CD4-positive, alpha-beta T cell treated with Interleukin-17A for 1 hour (primary cell): ENCODE results near the gene RENBP.

Experiments used
- DNase-seq: peaks from one replicate; pipeline ENCODE4 v3.0.0-alpha.2; 2020

The RENBP gene

GRCh38 chrX:153944140-153944799 lies at the start of gene RENBP:
RENBP (minus strand) TSS chrX:153944643; CDS start chrX:153944610, 33 bp downstream.
- peak; percentile 35 for DNase-seq

DNA sequence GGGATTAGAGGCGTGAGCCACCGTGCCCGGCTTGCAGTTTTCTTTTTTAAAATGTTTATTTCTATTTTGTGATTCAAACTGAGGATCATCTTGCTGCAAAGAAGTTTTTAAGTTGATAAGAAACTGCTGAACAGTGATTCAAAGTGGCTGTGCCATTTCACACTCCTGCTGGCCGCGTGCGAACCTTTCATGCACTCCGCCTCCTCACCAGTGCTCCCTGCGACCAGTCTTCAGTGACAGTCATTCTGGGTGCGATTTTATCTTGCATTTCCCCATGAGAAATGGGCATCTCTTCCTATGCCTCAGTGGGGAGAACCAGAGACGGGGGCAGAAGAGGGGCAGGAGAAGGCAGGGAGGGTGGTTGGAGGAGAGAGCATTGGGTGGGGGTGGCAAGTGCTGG lies 49.5 kb upstream of the RENBP start:
- no peak for DNase-seq

DNA sequence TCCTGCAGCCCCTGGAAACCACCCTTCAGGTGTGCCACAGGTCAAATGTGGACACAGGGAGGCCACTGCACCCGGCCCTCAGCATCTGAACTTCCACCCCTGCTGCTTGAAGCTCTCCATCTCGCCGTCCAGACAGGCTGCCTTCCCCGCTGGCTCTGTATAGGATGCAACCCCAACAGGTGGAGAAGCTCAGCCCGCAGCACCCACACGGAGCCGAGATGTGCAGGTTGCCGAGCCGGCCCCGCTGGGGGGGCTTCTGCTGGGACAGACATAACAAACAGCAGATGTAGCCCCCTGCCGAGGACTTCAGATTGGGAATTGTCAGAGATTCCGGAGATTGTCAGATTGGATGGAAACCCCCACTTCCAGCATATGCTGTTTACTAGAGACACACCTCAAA lies 48.6 kb upstream of the RENBP start:
- DNase-seq: no peak

- no peak for DNase-seq
Observed at GRCh38 chrX:153992180-153992579, 47.7 kb upstream of the RENBP start.

DNA sequence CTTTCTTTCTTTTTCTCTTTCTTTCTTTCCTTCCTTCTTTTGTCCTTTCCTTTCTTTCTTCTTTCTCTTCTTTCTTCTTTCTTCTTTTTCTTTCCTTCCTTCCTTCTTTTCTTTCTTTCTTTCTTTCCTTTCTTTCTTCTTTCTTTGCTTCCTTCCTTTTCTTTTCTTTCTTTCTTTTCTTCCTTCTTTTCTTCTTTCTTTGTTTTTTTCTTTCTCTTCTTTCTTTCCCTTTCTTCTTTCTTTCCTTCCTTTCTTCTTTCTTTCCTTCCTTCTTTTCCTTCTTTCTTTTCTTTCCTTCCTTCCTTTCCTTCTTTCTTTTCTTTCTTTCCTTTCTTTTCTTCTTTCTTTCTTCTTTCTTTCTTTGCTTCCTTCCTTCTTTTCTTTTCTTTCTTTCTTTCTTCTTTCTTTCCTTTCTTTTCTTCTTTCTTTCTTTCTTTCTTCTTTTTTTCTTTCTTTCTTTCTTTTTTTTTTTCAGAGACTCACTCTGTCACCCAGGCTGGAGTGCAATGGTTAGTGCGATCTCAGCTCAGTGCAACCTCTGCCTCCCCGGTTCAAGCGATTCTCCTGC lies 46.7 kb upstream of the RENBP start:
- DNase-seq: no peak

DNA sequence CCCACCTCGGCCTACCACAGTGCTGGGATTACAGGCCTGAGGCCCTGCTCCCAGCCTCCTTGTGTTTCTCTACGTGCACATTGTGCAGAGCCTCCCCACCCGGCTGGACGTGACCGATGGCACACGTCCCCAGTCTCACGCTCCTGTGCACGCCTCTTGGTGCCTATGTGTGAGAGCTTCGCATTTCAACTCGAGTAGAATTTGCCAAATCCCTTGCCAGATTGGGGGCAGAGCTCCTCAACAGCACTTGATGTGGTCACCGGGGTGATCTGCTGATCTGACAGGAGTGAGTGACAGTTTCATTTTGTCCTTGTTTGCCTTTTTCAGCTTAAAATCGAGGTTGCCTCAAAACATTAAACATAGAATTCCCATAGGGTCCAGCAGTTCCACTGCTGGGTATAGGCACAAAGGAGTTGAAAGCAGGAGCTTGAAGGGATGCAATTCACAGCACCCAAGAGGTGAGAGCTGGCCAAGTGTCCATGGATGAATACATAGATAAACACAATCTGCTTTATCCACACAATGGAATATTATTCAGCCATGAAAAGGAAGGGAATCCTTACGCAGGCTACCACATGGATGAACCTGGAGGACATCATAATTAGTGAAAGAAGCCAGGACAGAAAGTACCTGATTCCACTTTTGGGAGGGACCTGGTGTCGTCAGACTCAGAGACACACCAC lies 45.7 kb upstream of the RENBP start:
- DNase-seq: no peak

DNA sequence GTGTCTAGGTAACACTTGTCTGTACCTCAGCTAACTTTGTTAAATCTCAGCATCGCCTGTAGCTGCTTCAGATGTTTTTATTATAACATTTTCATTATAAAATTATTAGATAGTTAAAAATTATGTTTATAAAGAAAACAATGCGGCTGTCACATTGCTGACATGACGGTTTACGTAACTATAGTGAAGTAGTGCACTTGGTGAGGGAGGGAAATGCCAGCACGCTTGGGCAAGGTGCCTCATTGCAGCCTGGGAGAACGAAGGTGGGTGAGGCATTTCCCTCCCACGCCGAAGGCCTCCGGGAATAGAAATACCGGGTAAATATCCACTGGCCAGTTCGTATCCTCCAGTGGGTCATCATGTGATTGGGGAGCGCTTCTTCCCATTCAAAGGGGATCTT lies 44.0 kb upstream of the RENBP start:
- DNase-seq: no peak

DNA sequence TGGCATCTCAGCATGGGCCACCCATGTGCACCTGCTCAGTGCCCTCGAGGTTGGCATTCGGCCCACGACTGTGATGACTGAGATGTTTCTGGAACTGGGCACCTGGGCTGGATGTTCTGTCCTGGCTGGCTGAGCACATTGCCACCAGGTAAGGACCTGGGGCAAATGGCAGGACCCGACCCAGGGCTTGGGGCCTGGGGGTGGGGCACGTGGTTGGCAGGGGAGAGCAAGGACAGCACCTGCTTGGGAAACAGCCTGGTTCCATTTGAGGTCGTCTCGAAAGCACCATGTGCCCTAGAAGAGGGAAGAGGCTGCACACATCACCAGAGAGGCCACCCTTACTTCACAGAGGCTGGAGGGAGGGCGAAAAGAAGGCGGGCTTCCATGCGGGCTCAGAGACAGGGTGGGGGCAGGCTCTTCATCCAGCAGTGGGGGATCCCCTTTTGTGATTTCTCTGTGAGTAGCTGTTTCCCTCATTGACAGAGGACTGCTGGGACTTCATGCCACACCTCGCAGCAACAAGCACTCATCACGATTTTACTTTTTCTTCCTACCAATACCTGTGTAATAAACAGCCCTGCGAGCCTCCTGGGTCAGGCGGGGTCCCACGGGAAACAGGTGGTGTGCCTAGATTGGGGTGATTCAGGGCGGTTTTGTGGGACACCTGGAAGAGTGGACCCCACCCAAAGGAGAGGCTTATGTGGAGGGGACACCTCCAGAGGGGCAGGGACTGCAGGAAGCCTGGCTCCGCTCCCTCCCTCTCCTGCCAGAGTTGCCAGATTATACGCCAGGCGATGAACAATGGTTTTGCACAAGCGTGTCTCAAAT lies 40.1 kb upstream of the RENBP start:
- DNase-seq: peak; percentile 64

DNA sequence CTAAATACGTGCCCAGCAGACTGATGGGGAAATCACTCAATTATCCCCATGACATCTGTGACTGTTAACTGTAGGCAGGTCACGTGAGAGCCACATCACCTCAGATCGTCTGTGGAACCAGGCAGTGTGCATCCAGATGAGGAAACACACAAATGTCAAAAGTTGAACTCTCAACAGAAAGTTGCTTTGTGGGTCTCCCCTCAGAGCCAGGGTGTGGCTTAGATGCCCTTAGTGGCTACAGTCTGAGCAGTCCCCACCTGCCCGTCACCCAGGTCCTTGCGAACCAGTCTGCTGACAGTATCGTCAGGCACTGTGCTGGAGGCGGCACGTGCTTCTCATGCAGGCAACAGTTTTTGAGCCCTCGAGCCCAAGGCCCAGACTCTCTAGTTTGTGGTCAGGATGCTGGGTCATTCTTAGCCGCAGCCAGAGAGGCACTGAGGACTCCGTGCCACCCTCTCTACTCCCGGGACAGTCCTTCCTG lies 38.9 kb upstream of the RENBP start:
- DNase-seq: no peak

GRCh38 chrX:153981771-153982533 lies 37.5 kb upstream of the RENBP start:
- peak; percentile 78 for DNase-seq

DNA sequence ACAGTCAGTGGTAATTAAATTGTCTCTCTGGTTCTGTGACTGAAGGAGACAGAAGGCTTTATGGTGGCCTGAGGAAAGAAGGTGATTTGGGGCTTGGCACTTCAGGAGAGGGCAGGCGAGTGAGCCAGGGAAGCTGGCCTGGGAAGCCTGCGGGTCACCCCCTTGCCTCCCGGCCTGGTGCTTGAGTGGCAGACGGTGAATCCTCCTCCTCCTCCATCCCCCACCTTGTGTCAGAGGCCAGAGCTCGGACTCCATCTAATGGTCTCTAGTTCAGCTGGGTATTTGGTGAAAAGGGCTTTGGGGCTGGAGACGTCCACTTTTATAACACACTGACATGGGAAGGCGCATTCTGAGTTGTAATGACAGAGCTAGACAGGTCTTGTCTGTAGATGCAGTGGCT lies 36.8 kb upstream of the RENBP start:
- DNase-seq: no peak

DNA sequence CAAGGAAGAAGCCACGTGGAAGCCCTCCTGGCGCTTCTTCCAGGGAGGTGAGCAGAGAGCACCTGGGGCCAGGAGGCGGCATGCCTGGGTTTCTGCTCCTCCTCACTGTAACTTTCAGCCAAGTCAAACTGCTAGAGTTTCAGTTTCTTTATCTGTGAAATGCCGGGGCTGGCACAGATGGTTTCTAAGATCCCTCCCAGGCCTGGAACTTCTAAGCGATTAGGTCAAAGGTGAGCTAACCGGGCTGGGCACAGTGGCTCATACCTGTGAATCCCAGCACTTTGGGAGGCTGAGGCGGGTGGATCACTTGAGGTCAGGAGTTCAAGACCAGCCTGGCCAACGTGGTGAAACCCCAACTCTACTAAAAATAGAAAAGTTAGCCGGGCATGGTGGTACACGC lies 36.0 kb upstream of the RENBP start:
- peak; percentile 49 for DNase-seq

DNA sequence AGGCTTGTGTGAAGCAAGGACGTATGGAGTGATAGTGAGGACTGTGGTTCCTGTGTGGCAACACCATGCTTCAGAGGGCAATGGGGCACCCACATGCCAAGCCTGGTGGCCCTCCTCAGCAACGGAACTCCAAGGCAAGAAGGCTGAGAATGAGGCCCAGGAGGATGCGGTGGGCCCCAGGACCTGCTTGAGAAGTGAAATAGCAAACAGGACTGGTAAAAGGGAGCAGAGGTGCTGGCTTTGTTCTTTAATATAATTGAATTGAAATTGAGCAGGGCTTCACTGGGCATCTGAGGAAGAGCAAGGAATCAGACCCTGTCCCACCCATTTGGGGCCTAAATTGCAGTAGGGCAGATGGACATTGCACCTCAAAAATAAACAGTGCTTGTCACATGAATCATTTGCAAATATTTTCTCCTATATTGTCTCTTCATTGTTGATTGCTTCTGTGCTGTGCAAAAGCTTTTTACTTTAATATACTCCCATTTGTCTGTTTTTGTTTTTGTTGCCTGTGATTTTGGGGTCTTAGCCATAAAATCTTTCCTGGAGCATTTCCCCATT lies 30.4 kb upstream of the RENBP start:
- DNase-seq: no peak

- no peak for DNase-seq
Observed at GRCh38 chrX:153974003-153974725, 29.7 kb upstream of the RENBP start.

DNA sequence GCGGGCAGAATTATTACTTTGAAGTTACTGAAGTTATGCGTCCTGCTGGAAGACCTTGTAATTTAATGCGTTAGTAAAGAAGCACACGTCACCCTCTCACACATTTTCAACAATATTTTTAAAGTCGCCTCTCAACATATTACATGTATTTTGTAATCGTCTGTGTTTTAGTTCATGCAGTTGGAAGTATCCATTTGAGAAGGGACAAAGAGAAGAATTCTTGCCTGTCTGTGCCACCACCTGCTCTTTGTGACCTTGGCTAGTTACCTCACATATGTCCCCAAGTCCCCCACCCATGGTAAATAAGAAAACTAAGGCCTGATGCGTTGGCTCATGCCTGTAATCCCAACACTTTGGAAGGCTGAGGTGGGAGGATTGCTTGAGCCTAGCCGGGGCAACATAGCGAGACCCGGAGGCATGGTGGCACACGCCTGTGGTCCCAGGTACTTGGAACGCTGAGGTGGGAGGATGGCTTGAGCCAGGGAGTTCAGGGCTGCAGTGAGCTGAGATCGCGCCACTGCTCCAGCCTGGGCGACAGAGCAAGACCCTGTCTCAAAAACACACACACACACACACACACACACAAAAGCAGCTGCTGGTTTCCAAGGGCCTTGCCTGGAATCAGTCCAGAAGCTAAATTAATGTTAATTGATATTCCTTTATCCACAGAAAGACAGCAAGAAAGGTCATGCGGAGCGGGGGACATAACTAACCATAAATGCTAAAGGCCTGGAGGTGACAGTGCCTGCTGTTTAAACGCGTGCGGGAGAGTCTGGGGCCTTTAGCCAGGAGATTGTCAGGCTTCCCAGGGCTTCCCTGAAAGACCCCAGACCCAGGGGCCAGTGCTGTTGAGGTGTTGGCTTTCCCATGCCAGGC lies 28.9 kb upstream of the RENBP start:
- DNase-seq: no peak

GRCh38 chrX:153972368-153973126 lies 28.1 kb upstream of the RENBP start, which contains the start of gene TMEM187:
TMEM187 (plus strand) TSS chrX:153972754; CDS start chrX:153982063, 9,309 bp downstream.
- DNase-seq: peak; percentile 91

DNA sequence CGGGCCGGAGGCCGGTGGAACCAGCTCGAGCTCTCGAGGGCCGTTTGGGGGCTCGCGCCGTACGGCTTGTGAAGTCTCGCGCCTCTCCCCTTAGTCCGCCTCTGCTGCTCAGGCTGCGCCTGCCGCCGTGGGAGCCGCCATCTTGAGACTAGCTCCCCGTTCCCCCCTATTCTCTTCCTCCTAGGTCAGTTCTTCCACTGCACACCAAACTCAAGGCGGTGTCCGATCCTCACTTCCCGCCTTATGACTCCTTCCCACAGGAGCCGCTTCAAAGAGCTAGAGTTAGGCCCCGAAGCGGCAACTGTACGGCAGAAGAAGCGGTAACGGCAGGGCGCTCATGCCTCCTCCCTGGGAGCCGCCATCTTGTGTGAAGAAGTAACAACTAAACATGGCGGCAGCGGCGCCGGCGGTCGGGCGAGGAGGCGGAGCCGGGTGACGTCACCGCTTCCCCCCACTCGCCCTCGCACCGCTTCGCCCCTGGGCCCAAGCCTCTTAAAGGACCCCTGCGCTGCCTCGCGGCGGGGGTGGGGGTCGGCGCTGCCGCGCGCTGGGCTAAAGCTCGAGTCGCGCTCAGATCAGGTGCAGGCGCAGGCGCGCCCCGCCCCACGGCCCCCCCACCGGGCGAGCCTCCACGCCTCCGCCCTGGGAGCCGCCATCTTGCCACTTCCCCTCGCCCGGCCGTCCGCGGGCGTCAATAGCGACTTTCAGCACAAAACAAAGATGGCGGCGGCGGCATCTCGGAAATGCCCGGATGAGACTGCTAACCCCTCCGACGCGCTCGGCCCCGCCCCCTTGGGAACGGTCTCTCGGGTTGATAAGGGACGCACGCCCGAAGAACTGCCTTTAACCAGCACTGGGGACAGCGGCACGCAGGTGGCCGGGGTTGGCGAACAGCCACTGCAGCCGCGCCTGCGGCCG lies 27.3 kb upstream of the RENBP start, which contains the start of gene HCFC1:
Gene HCFC1, minus strand, starts transcription at position 369 of the 918 bp plus-strand sequence. CDS start 978 bp downstream, outside the sequence.
- peak; percentile 94 for DNase-seq

- peak; percentile 91 for DNase-seq
Observed at GRCh38 chrX:153971124-153971449, 26.6 kb upstream of the RENBP start.
